ENCODE measurements around the gene BEND6. TPM values are rescaled to one million over a fixed set of nuclear protein-coding genes. Genes with fewer than 3 reads are reported as not detected.

The BEND6 gene
- total RNA-seq, 4 donors from 2014 or later, result not detected

DNA sequence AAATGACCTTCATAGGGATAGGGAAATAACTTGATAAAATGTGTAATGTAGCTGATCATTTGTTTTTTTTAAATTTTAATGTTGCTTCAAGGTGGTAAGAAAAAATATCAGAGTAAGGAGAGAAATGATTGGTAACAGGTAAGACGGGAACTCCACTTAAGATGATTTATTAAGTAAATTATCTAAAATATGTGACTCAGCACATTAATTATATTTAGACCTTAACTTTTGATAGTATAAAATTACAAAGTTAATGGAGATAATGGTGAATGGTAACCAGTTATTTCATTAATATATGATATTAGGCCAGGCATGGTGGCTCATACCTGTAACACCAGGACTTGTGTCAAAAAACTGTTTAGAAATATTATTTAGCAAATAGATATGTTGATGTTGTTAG, 10.2 kb downstream of the BEND6 start:
- Histone ChIP-seq H3K27ac (no peak overlapping the region), H3K27me3 (no peaks in the 10 kb centered on the region), H3K9me3 (no peaks in the 10 kb centered on the region), H3K4me3 (no peak overlapping the region), H3K4me1 (no peaks in the 10 kb centered on the region), H3K36me3 (no peaks in the 10 kb centered on the region)
- TF ChIP-seq, protein P1, sequence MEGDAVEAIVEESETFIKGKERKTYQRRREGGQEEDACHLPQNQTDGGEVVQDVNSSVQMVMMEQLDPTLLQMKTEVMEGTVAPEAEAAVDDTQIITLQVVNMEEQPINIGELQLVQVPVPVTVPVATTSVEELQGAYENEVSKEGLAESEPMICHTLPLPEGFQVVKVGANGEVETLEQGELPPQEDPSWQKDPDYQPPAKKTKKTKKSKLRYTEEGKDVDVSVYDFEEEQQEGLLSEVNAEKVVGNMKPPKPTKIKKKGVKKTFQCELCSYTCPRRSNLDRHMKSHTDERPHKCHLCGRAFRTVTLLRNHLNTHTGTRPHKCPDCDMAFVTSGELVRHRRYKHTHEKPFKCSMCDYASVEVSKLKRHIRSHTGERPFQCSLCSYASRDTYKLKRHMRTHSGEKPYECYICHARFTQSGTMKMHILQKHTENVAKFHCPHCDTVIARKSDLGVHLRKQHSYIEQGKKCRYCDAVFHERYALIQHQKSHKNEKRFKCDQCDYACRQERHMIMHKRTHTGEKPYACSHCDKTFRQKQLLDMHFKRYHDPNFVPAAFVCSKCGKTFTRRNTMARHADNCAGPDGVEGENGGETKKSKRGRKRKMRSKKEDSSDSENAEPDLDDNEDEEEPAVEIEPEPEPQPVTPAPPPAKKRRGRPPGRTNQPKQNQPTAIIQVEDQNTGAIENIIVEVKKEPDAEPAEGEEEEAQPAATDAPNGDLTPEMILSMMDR (IDR thresholded peaks at IDR 0.05), result no peak
- no peak for TF ChIP-seq POLR2A (IDR thresholded peaks at IDR 0.05)
- DNase-seq, result no peak

- no peak overlapping the region for H3K27ac ChIP-seq
- H3K4me1 ChIP-seq, result no peaks in the 10 kb centered on the region
- H3K4me3 ChIP-seq, result no peak overlapping the region
- H3K9me3 ChIP-seq, result no peaks in the 10 kb centered on the region
- DNase-seq, result no peak
- no peaks in the 10 kb centered on the region for H3K27me3 ChIP-seq
- TF ChIP-seq, protein P1 (IDR thresholded peaks at IDR 0.05), result no peak
- TF ChIP-seq POLR2A (IDR thresholded peaks at IDR 0.05), result no peak
- H3K36me3 ChIP-seq, result no peaks in the 10 kb centered on the region
These were observed 15.9 kb downstream of the BEND6 start for GRCh38 chr6:56970849-56971248.

GRCh38 chr6:56977192-56977591, 22.3 kb downstream of the BEND6 start:
- Histone ChIP-seq H3K27ac (no peak overlapping the region), H3K9me3 (peaks cover 0 to 9% (median 0%) of the 10 kb centered on the region in 4 donors), H3K4me3 (no peak overlapping the region), H3K4me1 (no peaks in the 10 kb centered on the region), H3K36me3 (no peaks in the 10 kb centered on the region), H3K27me3 (no peaks in the 10 kb centered on the region)
- no peak for DNase-seq
- TF ChIP-seq, protein P1 (IDR thresholded peaks at IDR 0.05), result no peak
- TF ChIP-seq POLR2A (IDR thresholded peaks at IDR 0.05), result no peak

GRCh38 chr6:56978530-56978929, 23.6 kb downstream of the BEND6 start:
- H3K9me3 ChIP-seq, result peaks cover 0 to 9% (median 0%) of the 10 kb centered on the region in 4 donors
- DNase-seq, result no peak
- no peak overlapping the region for H3K4me3 ChIP-seq
- H3K27me3 ChIP-seq, result no peaks in the 10 kb centered on the region
- H3K36me3 ChIP-seq, result no peaks in the 10 kb centered on the region
- H3K27ac ChIP-seq, result no peak overlapping the region
- TF ChIP-seq POLR2A (IDR thresholded peaks at IDR 0.05), result no peak
- TF ChIP-seq, protein P1 (IDR thresholded peaks at IDR 0.05), result no peak
- no peaks in the 10 kb centered on the region for H3K4me1 ChIP-seq

DNA sequence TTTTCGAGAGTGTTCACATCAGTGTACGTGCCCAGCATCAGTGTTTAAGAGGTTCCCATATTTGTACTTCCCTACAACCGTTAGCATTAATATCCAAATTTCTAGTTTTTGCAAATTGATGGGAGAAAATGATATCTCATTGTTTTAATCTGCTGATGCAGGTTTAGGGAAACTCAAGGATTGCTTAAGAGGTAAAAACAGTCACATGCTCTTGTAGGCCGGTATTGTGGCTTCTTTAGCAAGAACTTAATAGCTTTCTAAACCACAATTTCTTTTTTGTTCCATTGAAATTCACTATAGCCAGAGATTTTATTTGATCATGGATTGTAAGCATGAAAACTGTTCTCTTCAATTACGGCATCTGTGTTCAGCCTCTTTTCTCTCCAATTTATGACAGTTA, 29.5 kb downstream of the BEND6 start:
- H3K9me3 ChIP-seq, result no peaks in the 10 kb centered on the region
- no peaks in the 10 kb centered on the region for H3K4me1 ChIP-seq
- no peak overlapping the region for H3K4me3 ChIP-seq
- no peak for DNase-seq
- H3K27ac ChIP-seq, result no peak overlapping the region
- H3K36me3 ChIP-seq, result no peaks in the 10 kb centered on the region
- TF ChIP-seq, protein P1 (IDR thresholded peaks at IDR 0.05), result no peak
- no peak for TF ChIP-seq POLR2A (IDR thresholded peaks at IDR 0.05)
- H3K27me3 ChIP-seq, result no peaks in the 10 kb centered on the region

DNA sequence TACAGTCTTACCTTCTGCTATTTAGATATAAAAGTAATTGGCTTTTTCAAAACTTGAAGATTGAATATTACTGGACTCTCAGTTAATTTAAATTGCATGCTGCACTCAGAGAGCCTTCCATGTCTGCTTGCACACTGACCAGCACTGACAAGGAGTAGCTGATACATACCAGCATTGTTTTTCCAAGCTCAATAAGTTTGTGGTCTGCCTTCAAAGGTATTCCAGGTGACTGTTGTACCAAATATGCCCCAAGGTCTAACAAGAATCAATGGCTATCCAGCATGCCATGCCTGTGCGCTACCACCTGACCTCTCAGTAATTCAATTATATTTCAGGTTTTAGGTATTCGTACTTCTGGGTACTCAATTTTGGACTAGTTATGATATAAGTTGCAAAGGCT, 30.0 kb downstream of the BEND6 start:
- Histone ChIP-seq H3K36me3 (no peaks in the 10 kb centered on the region), H3K4me3 (no peak overlapping the region), H3K27ac (no peak overlapping the region), H3K27me3 (no peaks in the 10 kb centered on the region), H3K4me1 (no peaks in the 10 kb centered on the region), H3K9me3 (no peaks in the 10 kb centered on the region)
- TF ChIP-seq, protein P1 (IDR thresholded peaks at IDR 0.05), result no peak
- TF ChIP-seq POLR2A (IDR thresholded peaks at IDR 0.05), result no peak
- DNase-seq, result no peak
